ENCODE measurements around the gene ARHGAP23.

Gene ARHGAP23

DNA sequence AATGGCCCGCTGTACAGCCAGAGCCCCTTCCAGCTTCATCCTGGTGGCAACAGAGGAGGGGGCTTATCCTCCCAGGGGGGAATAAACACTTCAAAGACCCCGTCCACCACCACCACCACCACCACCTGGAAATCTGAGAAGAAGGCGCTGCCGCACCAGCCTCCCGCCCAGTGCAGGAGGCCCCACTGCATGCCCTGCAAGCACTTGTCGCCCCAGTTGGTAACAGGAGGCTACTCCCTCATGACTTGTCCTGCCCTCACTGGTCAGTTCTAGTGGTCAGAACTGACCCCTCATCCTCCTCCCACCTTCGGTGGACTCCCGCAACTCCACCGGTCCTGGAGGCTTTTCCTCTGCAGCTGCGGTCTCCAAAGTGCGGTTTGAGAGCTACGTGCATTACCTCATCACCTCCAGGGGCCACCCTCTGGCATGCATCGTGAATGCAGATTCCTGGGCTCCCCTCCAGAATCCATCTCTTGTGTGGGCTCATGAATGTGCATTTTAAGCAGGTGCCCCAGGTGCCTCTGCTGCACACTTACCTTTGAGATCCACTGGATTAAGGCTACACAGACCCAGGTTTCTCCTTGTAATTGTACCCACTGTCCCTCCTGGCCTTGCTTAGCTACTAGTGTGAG lies 105.7 kb downstream of the ARHGAP23 start:
- no peak for DNase-seq

DNA sequence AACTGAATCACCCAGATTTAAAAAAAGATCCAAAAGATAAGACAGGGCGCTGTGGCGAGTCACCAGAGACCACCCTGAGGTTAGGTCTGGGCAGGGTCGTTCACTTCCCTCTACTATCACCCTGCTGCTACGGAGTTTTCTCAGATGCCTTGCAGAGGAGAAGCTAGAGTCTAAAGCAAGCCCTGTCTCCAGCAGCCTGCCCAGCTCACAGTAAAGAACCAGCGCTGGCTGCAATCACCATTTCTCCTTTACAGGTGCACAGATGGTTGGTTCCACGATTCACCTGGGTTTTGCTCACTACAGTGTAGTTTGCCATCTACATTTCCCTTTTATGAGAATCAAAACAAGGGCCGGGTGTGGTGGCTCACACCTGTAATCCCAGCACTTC lies 106.2 kb downstream of the ARHGAP23 start:
- DNase-seq = no peak

DNA sequence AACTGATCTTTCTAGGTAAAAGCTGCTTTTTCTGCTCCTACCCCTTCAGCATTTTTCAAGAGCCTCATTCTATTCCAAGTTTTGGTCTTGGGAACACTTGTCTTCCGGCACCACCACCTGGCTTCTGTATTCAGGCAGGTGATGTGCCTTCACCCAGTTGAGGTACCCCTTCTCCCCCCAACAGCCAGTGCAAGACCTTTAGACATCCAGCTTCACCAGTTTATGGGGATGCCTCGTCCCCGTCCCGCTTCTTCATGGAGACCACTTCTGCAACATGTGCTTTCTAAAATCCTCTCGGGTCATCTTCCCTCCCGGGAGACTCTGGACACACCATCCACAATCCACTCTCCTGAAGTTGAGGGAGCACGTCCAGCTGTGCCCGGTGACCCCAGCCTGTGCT lies 107.6 kb downstream of the ARHGAP23 start:
- DNase-seq = no peak

DNA sequence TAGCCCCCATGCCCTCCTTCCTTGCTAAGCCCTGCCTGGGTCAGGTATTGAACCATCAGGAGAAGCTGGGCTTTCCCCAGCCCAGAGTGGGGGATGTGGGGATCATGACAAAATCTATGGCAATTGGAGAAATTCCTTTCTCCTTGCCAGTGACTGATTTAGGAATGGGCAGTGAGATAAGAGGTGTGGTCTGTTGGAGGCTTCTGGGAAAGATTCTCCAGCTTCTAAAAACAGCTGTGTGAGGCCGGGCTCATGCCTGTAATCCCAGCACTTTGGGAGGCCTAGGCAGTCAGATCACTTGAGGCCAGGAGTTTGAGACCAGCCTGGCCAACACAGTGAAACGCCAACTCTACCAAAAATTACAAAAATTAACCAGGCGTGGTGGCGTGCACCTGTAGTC lies 108.4 kb downstream of the ARHGAP23 start:
- no peak for DNase-seq

DNA sequence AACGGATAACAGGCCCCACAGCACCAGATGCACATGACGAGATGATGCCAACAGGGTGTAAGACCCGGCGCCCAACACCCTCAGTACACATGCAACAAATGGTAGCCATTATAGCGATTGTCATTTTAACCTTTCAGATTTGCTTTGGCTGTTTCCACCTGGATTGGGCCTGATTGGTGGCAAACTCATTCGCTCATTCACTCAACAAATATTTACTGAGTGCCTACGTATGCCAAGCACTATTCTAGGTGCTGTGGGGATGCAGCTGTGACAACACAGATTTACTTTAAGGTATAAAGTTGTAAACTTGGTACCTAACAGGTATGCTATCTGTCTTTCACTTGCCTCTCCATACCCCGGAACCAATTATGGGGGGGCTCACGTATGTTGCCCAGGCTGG lies 110.6 kb downstream of the ARHGAP23 start:
- no peak for DNase-seq

DNA sequence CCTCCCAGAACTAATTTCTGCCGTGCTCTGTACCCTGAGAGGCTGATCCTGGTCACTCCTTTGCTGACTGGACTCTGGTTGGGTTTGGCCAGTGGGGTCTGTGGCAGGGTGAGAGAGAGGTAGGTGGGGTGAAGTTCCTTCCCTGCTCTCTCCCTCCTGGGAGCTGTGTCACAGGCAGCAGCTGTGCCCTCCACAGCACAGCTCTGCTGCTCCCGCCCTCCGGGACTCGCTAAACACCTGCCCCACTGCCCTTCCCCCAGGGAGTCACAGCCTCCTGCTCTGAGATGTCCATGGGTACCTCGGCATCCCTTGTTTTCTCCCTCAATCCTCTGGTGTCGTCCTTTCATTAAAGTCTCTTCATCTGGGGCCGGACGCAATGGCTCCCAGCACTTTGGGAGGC lies 111.1 kb downstream of the ARHGAP23 start:
- no peak for DNase-seq

DNA sequence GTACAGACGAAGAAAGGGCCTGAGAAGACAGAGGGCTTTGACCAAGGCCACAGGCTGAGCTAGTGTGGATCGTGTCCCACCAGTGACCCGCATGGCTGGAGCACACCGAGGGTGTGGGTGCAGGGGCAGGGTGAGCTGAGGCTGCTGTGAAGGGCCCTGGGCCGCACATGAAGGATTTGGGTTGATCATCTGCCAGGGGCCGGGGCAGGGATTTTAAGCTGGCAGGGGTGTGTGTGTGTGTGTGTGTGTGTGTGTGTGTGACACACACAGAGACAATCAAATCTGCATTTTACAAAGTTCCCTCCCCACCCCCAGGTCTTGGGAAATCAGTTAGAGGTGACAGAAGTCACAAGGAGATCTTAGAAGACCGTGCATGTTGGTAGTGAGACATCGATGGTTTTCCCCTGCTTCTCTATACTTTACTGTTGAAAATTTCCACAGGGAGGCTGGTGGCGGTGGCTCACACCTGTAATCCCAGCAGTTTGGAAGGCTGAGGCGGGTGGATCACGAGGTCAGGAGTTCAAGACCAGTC lies 112.3 kb downstream of the ARHGAP23 start:
- no peak for DNase-seq

DNA sequence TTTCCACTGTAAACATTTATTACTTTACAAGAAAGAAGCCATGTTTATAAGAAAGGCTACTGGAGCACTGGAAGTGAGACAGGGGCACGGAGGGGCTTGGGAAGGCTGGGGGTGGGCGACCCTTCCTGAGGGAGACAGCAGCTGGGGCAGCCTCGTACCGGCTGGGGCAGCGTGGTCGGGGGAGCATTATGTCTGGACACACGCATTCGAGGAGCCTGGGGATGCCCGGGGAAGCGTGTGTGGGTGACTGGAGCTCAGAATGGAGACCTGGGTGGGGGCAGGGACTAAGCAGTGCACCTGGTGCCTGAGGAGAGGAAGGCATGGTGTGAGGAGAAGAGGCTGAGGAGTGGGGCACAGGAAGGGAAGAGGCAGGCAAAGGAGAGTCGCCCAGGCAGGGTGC lies 113.0 kb downstream of the ARHGAP23 start:
- DNase-seq = no peak

DNA sequence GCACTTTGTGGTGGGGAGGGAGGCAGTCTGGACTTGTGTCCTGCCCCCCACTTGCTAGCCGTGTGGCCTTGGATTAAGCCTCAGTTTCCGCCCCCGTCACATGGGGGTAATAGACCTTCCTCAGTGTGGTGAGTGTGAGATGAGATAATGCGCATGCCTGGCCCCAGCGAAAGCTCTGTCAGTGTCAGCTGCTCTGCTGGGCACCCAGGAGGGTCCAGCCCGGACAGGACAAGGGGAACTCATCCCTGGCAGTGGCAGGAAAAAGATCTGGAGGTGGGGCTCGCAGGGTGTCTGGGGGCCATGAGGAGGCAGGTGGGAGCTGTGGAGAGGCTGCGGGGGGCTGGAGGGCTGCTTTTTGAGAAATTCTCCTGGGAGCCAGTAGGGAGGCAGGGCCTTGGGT lies 114.0 kb downstream of the ARHGAP23 start:
- no peak for DNase-seq

DNA sequence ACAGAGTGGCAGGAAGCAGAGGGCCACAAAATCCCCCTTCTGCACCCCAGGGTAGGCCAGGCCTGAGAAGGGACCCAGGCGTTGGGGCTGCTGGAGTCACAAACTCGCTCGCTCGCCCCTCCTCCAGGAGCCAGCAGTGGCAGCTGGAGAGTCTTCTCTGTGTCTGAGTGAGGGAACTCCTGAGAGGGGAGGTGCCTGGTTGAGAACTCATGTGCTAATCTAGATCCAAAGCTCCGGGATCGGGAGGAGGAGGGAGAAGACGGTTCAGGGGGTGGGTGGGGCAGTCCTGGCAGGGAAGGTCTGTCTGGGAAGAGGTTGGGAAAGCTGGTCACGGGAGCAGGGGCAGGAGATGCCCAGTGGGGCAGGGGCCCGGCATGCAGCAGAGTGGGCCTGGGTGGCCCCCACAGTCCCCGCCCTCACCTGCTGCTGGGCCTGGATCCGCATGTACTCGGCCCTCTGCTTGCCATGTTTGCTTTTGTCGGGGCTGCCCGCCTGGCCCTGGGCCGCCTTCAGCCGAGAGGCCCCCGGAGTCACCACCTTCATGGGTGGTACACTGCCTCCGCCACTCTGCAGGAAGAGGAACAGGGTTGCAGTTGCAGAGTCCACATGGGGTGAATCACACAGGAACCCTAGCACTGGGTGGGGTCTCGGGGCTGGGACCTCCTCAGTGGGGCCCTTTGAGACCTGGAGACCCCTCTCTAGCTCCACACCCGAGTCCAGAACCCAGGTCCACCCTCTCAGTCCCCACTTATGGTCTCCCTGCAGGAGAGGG lies 115.3 kb downstream of the ARHGAP23 start:
- DNase-seq = no peak

DNA sequence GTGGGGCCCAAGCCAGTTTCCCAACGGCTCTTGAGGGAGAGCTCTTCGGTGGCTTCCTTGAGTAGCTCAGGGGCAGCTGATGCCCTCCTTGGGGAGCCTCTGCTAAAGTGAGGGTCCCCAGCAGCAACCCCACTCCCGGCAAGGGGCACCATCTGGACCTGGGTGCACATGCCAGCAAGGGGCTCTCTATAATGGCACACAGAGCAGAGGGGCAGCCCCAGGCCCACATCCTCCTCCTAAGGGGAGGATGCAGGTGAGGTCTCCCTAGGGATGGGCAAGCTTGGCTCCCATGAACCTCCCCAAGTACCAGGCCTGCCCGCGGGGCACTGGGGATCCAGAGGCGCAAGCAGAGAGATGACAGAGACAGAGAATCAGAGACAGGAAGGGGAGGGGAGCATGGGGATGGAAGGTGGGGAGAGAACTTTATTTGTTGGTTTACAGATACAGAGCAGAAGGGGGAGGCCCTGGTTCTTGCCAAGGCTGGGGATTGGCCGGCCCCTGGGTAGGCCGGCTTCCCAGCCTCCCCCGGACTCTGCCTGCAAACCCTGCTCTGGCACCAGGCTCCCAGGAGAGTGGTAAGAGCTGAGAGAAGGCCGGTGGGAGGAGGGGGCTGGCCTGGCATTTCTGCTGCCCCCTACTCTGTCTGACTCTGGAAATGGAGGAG lies 116.0 kb downstream of the ARHGAP23 start:
- DNase-seq = no peak

DNA sequence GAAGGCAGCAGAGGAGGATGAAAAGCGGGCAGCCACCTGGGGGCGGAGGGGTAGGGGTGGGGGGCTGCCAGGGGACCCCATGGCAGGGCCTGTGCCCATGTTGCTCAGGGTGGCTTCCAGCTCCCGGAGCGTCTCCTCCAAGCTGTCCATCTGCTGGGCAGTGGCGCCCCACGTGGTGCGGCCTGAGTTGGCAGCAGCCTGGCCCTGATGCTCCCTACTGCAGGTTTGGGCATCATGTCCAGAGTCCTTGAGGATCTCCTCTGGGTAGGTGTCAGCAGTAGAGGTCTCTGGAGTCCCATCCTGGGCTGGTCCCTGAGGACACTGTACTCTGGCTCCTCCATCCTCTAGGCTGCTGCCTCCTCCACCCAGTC lies 116.6 kb downstream of the ARHGAP23 start:
- no peak for DNase-seq

DNA sequence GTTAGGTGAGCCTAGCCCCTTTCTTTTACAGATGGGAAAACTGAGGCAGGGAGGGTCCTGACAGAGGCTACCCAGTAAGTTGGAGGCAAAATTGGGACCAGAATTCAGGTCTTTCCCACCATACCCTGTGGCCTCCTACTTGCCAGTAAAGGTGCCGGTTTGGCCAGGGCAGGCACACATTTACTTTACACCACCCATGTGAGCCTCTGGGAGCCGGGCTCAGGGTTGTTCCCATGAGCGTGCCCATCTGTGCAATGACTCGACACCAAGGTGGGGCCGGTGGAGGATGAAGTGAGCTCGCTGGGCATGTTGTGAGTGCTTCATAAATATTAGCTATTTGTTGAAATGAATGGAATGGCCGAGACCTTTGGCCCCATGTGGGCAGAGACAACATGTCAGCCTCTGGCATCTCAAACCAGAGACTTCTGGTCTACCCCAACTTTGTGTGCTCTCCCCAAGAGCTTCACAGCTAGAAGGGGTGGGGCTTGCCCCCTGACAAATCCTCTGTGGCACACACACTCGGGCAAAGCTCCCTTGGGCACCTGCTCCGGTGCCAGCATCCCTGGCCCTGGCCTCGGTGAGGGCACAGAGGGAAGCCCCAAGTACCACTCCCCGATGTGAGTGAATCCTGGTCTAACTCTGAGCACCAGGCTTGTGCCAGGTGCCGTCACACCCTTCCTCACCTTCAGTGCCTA lies 117.4 kb downstream of the ARHGAP23 start:
- no peak for DNase-seq

DNA sequence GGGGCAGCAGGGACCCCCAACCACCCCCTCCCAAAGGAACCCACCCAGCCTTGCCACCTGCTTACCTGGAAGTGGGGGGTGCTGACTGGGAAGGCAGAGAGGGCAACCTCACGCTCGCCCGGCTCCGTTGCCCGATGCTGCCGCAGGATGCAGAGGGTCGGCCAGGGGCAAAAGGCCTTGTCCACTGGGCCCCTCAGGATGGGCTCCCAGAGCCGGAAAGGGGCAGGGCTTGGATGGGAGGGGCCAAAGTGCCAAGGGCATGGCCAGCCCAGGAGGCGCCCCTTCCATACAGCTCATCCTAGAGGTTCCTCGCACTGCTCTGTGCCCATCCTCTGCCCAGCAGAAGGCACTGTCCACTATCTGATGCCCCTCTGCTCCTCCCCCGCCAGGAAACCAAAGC lies 118.1 kb downstream of the ARHGAP23 start:
- DNase-seq = no peak

DNA sequence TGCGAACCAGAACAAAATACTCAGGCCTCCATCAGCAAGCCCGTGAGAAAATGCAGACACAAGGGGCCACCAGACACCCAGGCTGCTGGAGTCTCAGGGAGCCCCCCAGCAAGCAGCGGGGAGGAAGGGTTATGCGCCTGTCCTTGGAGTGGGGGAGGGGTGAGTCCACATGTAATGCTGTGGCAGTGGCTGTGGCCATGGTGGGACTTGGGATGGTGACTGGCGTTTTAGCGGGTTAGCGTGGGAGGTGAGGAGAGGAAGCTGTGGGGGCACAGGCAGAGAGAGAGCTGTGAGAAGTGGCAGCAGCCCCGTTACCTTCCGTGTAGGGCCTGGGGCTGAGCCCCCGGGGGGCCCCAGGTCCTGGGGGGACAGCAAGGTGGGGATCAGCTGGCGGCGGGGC lies 119.2 kb downstream of the ARHGAP23 start:
- DNase-seq = no peak

DNA sequence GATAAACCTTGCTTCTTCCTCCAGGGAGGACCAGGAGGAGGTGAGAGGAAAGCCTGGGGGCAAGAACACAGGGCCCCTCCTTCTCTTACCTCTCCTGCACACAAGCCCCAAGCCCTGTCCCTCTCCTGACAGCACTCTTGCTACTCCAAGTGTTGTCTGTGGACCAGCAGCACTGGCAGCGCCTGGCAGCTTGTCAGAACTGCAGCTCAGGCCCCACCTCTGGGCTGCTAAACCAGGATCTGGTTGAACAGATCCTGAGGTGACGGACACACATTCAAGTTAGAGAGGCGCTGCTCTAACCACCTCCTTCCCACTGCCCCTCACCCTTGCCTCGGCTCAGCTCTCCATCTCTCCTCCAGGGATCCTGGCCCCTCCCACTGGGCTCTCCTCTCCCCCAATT lies 121.0 kb downstream of the ARHGAP23 start:
- no peak for DNase-seq

DNA sequence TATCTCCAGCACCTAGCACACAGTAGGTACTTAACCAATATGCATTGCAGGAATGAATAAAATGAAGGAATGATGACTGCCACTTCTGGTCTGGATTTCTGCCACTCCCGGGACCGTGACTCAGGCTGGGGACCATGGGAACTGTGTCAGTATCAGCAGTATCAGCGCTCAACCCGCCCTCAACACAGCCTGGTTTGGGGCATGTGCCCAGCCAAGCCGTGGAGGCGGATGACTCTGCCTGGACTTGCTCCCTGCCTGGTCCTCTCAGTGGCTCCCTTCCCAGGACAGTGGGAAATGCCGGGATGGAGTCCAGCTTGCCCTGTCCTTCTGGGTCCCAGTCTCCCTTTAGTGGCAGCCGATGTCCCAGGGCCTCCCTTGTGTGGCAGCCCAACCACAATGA lies 122.4 kb downstream of the ARHGAP23 start:
- DNase-seq = no peak

DNA sequence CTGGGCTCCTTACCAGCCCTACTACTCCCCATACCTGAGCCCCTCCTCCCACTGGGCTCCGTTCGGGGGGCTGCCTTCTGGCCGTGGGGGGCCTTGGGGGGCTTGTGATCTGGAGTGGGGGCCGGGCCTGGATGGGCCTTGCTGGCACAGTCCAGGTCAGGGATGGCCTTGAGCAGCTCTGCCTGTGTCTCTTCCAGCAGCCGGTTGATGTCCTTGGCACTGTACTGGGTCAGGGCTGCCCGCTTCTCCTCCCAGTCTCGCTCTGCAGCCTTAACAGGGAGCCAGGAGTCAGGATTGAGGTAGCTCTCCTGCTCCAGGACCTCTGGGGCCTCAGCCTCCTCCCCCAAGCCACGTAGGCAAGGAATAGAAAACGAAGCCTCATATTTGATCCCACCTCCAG lies 122.9 kb downstream of the ARHGAP23 start:
- DNase-seq = no peak

DNA sequence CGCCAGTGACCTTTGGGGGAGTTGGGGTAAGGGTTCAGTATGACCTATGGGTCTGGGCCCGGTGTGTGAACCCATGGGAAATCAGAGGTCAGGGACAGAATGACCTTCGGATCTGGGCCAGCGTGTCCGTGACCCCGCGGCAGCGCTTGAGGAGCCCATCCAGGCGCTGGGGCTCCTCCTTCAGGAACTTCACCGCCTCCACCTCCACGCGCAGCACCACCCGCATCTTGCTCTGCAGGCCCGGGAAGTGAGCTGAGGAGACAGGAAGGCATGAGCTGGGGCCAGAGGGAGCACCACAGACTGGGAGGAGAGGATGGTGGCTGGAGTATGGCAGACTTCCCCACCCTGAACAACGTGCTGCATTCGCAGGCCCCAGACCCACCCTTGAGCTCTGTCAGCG lies 124.1 kb downstream of the ARHGAP23 start:
- DNase-seq = no peak

DNA sequence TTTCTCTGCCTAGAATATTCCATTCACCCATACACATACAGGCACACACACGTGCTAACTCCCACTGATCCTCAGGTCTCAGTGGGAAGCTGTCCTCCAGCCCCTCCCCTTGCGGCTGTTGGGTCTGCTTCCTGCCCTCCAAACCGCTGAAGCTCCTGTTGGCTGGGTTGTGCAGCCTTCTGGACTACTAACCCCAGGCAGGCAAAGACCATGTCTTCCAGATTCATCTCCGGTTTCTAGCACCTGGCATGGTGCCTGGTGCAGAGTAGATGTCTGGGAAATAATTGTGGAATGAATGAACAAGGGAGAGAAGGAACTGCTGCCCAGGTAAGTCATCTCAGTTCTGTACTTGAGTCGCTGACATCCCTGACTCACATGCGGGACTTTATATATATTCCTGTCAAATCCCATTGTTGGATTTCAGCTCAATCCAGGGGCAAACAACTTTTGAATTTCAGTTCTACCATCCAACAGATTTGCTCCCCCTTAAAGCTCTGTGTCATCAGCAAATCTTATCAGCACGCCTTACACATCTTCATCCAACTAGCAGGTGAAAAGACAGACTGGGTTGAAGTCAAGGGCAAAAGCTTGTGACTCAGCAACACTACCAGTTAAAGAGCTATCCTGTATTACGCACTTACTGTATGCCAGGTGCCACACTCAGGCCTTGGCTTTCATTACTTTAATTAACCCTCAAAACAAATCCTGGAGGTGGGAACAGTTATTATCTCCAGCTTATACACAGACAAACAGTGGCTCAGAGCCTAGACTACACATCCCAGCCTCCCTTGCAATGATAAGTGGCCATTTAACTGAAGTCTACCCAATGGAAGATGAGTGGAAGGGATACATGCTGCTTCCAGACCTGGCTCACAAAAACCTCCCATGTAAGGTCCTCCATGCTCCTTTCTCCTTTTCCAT lies 126.4 kb downstream of the ARHGAP23 start:
- no peak for DNase-seq

DNA sequence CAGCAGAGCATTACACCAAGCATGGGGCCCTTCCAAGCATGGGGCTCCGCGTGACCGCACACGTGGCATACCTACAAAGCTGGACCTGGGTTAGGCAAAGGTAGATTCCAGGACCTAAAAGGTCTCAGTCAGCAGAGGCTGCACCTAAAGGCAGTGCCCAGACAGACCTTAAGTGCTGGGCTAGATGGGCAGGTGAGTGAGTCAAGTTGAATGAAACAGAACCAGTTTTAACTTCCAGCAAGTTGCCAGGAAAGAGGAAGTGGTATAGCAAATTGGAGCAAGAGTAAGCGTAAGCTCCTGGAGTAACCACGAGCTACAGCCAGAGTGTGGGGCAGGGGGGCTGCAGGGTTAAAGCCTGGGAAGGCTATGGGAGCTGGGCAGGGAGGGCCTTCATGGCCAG lies 128.0 kb downstream of the ARHGAP23 start:
- no peak for DNase-seq

DNA sequence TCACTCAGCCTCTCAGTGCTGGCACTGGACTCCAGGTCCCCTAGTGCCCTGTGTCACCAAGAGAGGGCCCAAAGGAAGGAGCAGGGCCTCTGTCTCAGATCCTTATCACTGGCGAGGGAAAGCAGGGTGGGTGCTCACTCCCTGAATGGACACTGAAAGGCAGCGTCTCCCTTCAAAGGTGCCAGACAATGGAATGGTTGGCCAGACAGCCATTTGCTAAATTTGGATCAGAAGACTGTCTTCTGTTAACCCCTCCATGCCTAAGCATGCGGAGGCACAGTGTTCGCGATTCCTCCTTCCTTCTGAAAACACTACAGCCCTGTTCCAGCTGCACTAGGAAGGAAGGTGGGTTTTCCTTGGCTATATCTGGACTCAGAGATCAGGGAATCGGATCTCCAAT lies 129.1 kb downstream of the ARHGAP23 start:
- no peak for DNase-seq
